Measurements from ENCODE around the gene PPM1A.
"Not testable (repeated sequence)": the region's sequence is repeated elsewhere in the genome, so short reads cannot be mapped to it uniquely, and the experiment has no call there.

Gene PPM1A

GRCh38 chr14:60272177-60272576, 23.2 kb downstream of the PPM1A start:
- no peak for DNase-seq

- no peak for DNase-seq
Observed at GRCh38 chr14:60273956-60274355, 24.9 kb downstream of the PPM1A start.

- DNase-seq, result no peak
Observed at GRCh38 chr14:60274448-60274847, 25.4 kb downstream of the PPM1A start.

- DNase-seq, result no peak
Observed at GRCh38 chr14:60275932-60276331, 26.9 kb downstream of the PPM1A start.

- no peak for DNase-seq
Observed at GRCh38 chr14:60276347-60276746, 27.3 kb downstream of the PPM1A start.

GRCh38 chr14:60277605-60278190, 28.7 kb downstream of the PPM1A start:
- DNase-seq, result no peak

GRCh38 chr14:60278350-60278749, 29.3 kb downstream of the PPM1A start:
- no peak for DNase-seq

GRCh38 chr14:60287452-60287851, 38.4 kb downstream of the PPM1A start:
- DNase-seq, result no peak

- no peak for DNase-seq
Observed at GRCh38 chr14:60288279-60288678, 39.3 kb downstream of the PPM1A start.

- DNase-seq, result no peak
Observed at GRCh38 chr14:60294411-60295069, 45.5 kb downstream of the PPM1A start.

- DNase-seq, result no peak
Observed at GRCh38 chr14:60300019-60300418, 51.0 kb downstream of the PPM1A start.

- DNase-seq, result no peak
Observed at GRCh38 chr14:60301685-60302084, 52.7 kb downstream of the PPM1A start.

- no peak for DNase-seq
Observed at GRCh38 chr14:60302663-60303062, 53.6 kb downstream of the PPM1A start.

GRCh38 chr14:60303745-60304144, 54.7 kb downstream of the PPM1A start:
- no peak for DNase-seq

- no peak for DNase-seq
Observed at GRCh38 chr14:60304509-60304908, 55.5 kb downstream of the PPM1A start.

- DNase-seq, result no peak
Observed at GRCh38 chr14:60309867-60310552, 61.0 kb downstream of the PPM1A start.

GRCh38 chr14:60311417-60311816, 62.4 kb downstream of the PPM1A start:
- no peak for DNase-seq

GRCh38 chr14:60313093-60313492, 64.1 kb downstream of the PPM1A start:
- DNase-seq, result no peak

- no peak for DNase-seq
Observed at GRCh38 chr14:60315196-60315990, 66.4 kb downstream of the PPM1A start.

GRCh38 chr14:60317609-60318008, 68.6 kb downstream of the PPM1A start:
- DNase-seq, result no peak

- not testable (repeated sequence) for DNase-seq
Observed at GRCh38 chr14:60320860-60321259, 71.8 kb downstream of the PPM1A start.

GRCh38 chr14:60323199-60323896, 74.3 kb downstream of the PPM1A start:
- DNase-seq, result no peak

GRCh38 chr14:60324837-60325236, 75.8 kb downstream of the PPM1A start:
- DNase-seq, result no peak

Data from right hindlimb (tissue), 1 donor.